NCI-H2196 (cell line): ENCODE data around the gene EXOSC5.
"Not testable (repeated sequence)": the region's sequence is repeated elsewhere in the genome, so short reads cannot be mapped to it uniquely, and the experiment has no call there.

Experiments used
- DNase-seq: peaks from one replicate; lab custom pipeline; 2025; ENCODE audit not compliant: unreplicated experiment; lab: John Stamatoyannopoulos, UW

Gene EXOSC5

DNA sequence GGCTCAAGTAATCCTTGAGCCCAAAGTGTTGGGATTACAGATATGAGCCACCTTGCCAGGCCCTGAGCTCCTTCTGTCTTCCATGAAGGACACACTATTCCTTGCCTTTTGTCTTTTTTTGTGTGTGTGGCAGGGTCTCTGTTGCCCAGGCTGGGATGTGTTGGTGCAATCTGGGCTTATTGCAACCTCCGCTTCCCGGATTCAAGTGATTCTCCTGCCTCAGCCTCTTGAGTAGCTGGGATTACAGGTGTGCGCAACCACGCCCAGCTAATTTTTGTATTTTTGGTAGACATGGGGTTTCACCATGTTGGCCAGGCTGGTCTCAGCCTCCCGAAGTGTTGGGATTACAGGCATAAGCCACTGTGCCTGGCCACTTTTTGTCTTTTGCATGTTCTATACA lies 11.7 kb upstream of the EXOSC5 start:
- DNase-seq, result not testable (repeated sequence)

- DNase-seq, result no peak
Measured at GRCh38 chr19:41408256-41408655, 11.1 kb upstream of the EXOSC5 start.

GRCh38 chr19:41407271-41407670 lies 10.1 kb upstream of the EXOSC5 start:
- peak; percentile 22 for DNase-seq

DNA sequence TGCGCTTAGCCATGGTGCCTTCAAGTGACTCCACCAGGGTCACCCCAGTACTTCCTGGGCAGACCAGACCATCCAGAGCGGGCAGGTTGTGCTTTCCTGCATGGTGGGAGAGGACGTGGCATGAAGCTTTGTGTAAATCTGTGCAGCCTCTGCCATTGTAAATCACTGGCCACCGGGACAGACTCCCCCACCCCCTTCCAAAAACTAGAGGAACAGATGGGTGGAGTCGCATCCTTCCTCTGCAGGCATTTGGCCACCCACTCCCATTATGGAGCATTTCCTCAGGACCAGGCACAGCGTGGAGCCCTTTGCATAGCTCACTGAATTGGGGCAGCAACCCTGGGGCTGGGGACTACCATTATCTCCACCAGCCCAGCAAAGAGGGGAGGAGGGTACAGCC lies 8.6 kb upstream of the EXOSC5 start:
- no peak for DNase-seq

GRCh38 chr19:41403181-41403970 lies 6.2 kb upstream of the EXOSC5 start:
- DNase-seq, result peak; percentile 50

GRCh38 chr19:41402010-41402409 lies 4.9 kb upstream of the EXOSC5 start:
- DNase-seq, result no peak

GRCh38 chr19:41401483-41401882 lies 4.3 kb upstream of the EXOSC5 start:
- no peak for DNase-seq

DNA sequence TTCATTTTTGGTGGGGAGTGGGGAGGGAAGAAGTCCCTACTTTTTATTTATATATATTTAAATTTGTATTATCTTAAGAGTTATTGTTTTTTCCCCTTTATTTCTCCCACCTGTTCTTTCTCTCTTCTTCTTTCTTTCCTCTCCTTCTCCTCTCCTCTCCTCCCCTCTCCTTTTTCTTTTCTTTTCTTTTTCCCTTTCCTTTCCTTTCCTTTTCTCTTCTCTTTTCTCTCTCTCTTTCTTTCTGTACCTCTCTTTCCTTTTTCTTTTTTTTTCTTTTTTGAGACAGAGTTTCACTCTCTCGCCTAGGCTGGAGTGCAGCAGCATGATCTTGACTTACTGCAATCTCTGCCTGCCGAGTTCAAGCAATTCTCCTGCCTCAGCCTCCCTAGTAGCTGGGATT lies 2.4 kb upstream of the EXOSC5 start:
- DNase-seq, result no peak

GRCh38 chr19:41399091-41399490 lies 1.9 kb upstream of the EXOSC5 start:
- DNase-seq, result no peak

- no peak for DNase-seq
Measured at GRCh38 chr19:41398598-41398997, 1.4 kb upstream of the EXOSC5 start.

GRCh38 chr19:41398050-41398418 lies 875 bp upstream of the EXOSC5 start:
- DNase-seq, result no peak

DNA sequence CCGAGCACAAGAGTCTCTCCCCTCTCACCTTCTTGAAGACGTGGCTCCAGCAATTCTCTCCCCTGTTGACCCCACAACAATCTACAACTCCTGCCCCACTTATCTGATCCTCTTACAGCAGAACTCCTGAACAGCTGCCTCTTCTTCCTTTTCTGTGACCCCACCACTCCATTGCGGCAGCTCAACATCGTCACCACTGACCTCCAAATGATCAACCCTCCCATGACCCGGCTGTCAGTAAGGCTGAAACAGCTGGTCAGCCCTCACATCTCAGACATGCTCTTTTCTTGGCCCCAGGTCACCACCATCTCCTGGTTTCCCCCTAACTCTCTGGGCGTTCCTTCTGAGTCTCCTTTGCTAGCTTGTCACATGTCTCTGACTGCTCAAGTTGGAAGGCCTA lies 1.8 kb downstream of the EXOSC5 start:
- DNase-seq, result no peak

DNA sequence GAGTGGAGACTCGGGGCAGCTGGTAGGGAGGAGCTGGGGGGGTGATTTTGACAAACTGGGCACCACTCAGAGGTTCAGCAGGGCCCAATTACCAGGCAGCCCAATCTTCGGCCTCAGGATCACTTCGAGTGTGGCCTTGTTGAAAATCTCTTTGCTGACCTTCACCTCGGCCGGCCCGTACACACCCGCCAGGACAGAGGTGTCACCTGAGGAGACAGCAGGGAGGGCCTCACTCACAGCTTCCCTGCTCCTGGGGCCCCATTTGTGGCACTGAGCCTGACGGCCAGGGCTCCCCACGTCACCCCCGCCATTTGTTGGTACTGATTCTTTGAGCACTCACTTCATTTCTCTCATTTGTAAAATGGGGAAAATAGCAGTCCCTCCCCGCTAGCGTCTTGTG lies 4.4 kb downstream of the EXOSC5 start:
- no peak for DNase-seq

DNA sequence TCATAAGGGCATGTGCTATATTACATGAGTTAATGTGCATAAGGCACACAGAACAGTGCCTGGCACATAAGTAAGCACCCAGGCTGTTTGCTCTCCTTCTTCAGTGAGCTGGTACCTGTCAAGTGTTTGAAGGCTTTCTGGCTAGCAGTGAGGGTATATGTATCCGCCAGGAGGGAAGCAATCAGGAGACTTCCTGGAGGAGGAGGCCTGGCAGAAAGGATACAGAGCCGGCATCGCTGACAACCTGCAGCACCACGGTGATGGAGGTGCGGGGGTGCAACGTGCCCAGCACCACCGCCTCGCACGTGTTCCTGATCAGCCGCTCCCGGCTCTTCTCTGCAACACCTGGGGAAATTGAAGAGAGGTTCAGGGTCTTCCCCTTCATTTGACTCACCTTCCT lies 5.5 kb downstream of the EXOSC5 start:
- no peak for DNase-seq

DNA sequence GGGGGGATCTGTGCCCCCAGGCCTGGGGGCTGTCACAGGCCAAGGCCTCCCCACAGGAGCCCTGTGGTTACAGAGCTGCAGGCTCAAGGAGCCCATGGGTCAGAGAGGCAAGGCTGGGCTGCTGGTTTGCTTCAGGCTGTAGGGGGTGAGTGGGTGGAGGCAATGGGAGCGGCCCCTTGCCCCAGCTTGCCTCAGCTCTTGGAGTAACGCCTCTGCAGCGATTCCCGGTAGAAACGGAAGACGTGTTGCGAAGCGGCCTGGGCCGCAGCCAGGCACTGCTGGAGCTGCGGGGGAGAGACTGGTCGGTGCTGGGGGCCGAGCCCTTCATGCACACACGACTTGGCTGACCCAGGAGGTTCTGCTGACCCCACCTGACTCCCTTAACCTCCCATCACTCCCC lies 10.7 kb downstream of the EXOSC5 start:
- no peak for DNase-seq

GRCh38 chr19:41384351-41384750 lies 12.8 kb downstream of the EXOSC5 start:
- no peak for DNase-seq

- DNase-seq, result not testable (repeated sequence)
Measured at GRCh38 chr19:41381536-41381935, 15.6 kb downstream of the EXOSC5 start.

GRCh38 chr19:41377977-41378709 lies 19.0 kb downstream of the EXOSC5 start:
- DNase-seq, result no peak

DNA sequence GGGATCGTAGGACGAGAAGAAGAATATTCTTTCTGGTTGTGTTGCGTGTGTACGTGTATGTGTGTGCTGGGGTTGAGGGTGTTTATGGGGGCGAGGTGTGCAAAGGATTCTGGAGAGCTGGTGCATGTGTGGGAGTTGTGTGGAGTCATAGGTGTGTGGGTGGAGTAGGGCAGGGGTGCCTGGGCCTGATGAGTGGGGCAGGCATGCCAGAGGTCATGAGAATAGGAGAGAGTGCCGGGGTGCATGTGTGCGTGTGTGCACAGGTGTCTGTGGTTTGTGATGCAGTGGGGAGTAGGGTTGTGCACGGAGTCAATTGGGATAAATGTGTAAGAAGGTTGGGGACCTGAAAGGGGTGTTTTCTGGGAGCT lies 20.2 kb downstream of the EXOSC5 start:
- DNase-seq, result no peak

DNA sequence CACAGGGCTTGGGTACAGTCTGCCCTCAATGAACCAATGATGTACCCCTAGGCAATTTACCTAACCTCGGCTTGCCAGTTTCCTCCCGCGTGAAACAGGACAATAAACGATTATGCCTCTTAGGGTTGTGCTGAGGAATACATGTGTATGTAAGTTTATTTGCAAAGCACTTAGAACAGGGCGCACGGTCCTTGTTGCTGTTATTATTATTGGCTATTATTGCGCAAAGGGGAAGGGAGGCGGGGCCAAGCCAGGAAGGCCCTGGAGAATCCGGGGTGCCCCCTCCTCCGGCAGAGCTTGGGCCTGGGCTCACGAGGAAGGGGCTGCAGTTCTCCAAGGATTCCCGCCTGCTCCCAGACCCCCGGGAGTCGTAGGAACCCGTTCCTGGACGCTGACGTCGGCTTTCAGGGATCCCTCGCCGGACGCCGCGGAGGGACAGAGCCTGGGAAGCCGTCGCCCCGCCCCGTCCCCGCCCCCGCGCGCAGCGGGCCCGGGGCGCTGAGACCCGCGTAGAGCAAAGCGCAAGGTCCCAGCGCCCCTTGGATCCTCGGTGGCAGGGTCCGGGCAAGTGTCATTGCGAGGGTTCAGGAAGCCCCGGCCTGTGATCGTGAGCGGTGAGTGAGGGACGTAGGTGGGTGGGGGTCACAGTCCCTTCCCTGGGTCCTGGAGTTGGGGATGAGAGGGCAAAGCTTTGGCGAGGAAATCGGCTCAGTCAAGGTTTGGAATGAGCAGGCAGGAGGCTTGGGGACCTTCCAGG lies 20.7 kb downstream of the EXOSC5 start, which contains the start of gene TMEM91:
Gene TMEM91, plus strand, starts transcription at position 293 of the 757 bp plus-strand sequence. CDS start 1,777 bp downstream, outside the sequence.
- no peak for DNase-seq

GRCh38 chr19:41373993-41374392 lies 23.2 kb downstream of the EXOSC5 start:
- DNase-seq, result peak; percentile 91

DNA sequence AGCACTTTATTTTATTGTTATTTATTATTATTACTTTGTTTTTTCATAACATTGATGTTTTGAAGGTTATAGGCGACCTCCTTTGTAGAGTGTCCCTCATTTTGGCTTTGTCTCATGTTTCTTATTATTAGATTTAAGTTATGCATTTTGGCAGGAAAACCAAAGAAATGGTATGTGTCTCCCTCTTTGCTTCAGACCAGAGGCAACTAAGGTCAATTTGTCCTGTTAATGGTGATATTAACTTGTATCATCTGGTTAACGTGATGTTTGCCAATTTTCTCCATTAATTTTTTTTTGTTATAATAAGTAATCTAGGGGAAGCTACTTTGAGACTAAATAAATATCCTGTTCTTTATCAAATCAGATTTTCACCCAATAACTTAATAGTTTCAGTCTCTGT lies 24.7 kb downstream of the EXOSC5 start:
- DNase-seq, result no peak
